GM19099 (cell line): Measurements from ENCODE around the gene ZP3.
"Not testable (repeated sequence)": the region's sequence is repeated elsewhere in the genome, so short reads cannot be mapped to it uniquely, and the experiment has no call there.

Experiments used
- POLR2A ChIP-seq: IDR thresholded peaks from 3 replicates; pipeline ENCODE4 v1.6.1; 2011; ENCODE audit warnings: low read depth; ENCODE audit not compliant: insufficient read length; ENCODE audit errors: extremely low read depth

Gene ZP3

GRCh38 chr7:76430836-76431235, 6.1 kb downstream of the ZP3 start:
- TF ChIP-seq POLR2A = no peak

- not testable (repeated sequence) for TF ChIP-seq POLR2A
Observed at GRCh38 chr7:76461464-76462101, 36.8 kb downstream of the ZP3 start, which contains the start of gene DTX2. Gene DTX2, plus strand, starts transcription at chr7:76461709. Its CDS starts 18,801 bp downstream, at chr7:76480510.
